Parathyroid adenoma (tissue), 2 donors: ENCODE measurements around the gene FBLN5.
"Not testable (repeated sequence)": the region's sequence is repeated elsewhere in the genome, so short reads cannot be mapped to it uniquely, and the experiment has no call there.

ENCODE experiments used
- H2AFZ ChIP-seq: fragments of 300-600 bp; sonication (generic); one replicate; pipeline ENCODE4 v1.7.0; 2017; ENCODE audit warnings: antibody characterized with exemption, mild to moderate bottlenecking
- H3K27ac ChIP-seq: fragments of 300-600 bp; sonication (generic); one replicate; pipeline ENCODE4 v1.7.0; 2017
- H3K27me3 ChIP-seq: fragments of 300-600 bp; sonication (generic); one replicate; pipeline ENCODE4 v1.7.0; 2017; ENCODE audit warnings: low read length; ENCODE audit not compliant: control insufficient read depth, insufficient read depth
- H3K36me3 ChIP-seq: fragments of 300-600 bp; sonication (generic); one replicate; pipeline ENCODE4 v1.7.0; 2017; ENCODE audit warnings: low read length; ENCODE audit not compliant: control insufficient read depth, insufficient read depth
- H3K4me1 ChIP-seq: fragments of 300-600 bp; sonication (generic); one replicate; pipeline ENCODE4 v1.7.0; 2017; ENCODE audit warnings: control low read depth
- H3K4me2 ChIP-seq: fragments of 300-600 bp; sonication (generic); one replicate; pipeline ENCODE4 v1.7.0; 2017; ENCODE audit warnings: low read length
- H3K4me3 ChIP-seq: fragments of 300-600 bp; sonication (generic); one replicate; pipeline ENCODE4 v1.7.0; 2017; ENCODE audit warnings: low read depth, low read length
- H3K79me2 ChIP-seq: fragments of 300-600 bp; sonication (generic); one replicate; pipeline ENCODE4 v1.7.0; 2017; ENCODE audit warnings: control low read depth
- H3K9ac ChIP-seq: fragments of 300-600 bp; sonication (generic); one replicate; pipeline ENCODE4 v1.7.0; 2017; ENCODE audit warnings: mild to moderate bottlenecking
- H3K9me3 ChIP-seq: fragments of 300-600 bp; sonication (generic); one replicate; pipeline ENCODE4 v1.7.0; 2017; ENCODE audit warnings: low read length; ENCODE audit not compliant: control insufficient read depth
- CTCF ChIP-seq: fragments of 300-600 bp; sonication (generic); IDR thresholded peaks from one replicate; pipeline ENCODE4 v1.7.0; 2017; ENCODE audit warnings: antibody characterized with exemption, mild to moderate bottlenecking
- donor health status: primary hyperparathyroidism.

FBLN5 gene

GRCh38 chr14:91899213-91899612 lies 48.3 kb downstream of the FBLN5 start:
- Histone ChIP-seq H2AFZ (no peak overlapping the region), H3K27me3 (no peaks in the 10 kb centered on the region), H3K4me2 (no peak overlapping the region), H3K27ac (no peak overlapping the region), H3K9me3 (no peaks in the 10 kb centered on the region), H3K9ac (no peak overlapping the region), H3K36me3 (no peaks in the 10 kb centered on the region), H3K79me2 (no peaks in the 10 kb centered on the region), H3K4me1 (peaks cover 12% of the 10 kb centered on the region), H3K4me3 (no peak overlapping the region)
- TF ChIP-seq CTCF = peak; percentile 49

- H3K4me1 ChIP-seq = peaks cover 12% of the 10 kb centered on the region
- no peak overlapping the region for H3K27ac ChIP-seq
- no peak overlapping the region for H3K4me3 ChIP-seq
Measured at GRCh38 chr14:91898372-91898771, 49.1 kb downstream of the FBLN5 start.

GRCh38 chr14:91897716-91898115 lies 49.8 kb downstream of the FBLN5 start:
- peaks cover 12% of the 10 kb centered on the region for H3K4me1 ChIP-seq
- H3K27ac ChIP-seq, H3K9me3 ChIP-seq: not testable (repeated sequence)

More at GRCh38 chr14:91898372-91898771, 49.1 kb downstream of the FBLN5 start:
- Histone ChIP-seq H2AFZ (no peak overlapping the region), H3K9me3 (no peaks in the 10 kb centered on the region), H3K4me2 (no peak overlapping the region), H3K9ac (no peak overlapping the region), H3K27me3 (no peaks in the 10 kb centered on the region), H3K36me3 (no peaks in the 10 kb centered on the region), H3K79me2 (no peaks in the 10 kb centered on the region)
- no peak for TF ChIP-seq CTCF

GRCh38 chr14:91897106-91897701 lies 50.3 kb downstream of the FBLN5 start:
- Histone ChIP-seq H2AFZ (peak overlapping the region; percentile 64), H3K4me1 (peaks cover 12% of the 10 kb centered on the region), H3K27me3 (no peaks in the 10 kb centered on the region), H3K27ac (no peak overlapping the region), H3K36me3 (no peaks in the 10 kb centered on the region), H3K4me2 (no peak overlapping the region), H3K9ac (no peak overlapping the region), H3K4me3 (no peak overlapping the region), H3K9me3 (no peaks in the 10 kb centered on the region), H3K79me2 (no peaks in the 10 kb centered on the region)
- TF ChIP-seq CTCF = no peak

More at GRCh38 chr14:91897716-91898115, 49.8 kb downstream of the FBLN5 start:
- H3K36me3 ChIP-seq, H3K79me2 ChIP-seq, H3K4me3 ChIP-seq, H3K4me2 ChIP-seq, H3K9ac ChIP-seq, H3K27me3 ChIP-seq: not testable (repeated sequence)
- H2AFZ ChIP-seq = peak overlapping the region; percentile 64

- Histone ChIP-seq H3K4me2 (no peak overlapping the region), H3K27ac (no peak overlapping the region), H2AFZ (no peak overlapping the region), H3K79me2 (no peaks in the 10 kb centered on the region), H3K9me3 (no peaks in the 10 kb centered on the region), H3K27me3 (no peaks in the 10 kb centered on the region), H3K4me1 (peaks cover 12% of the 10 kb centered on the region), H3K36me3 (no peaks in the 10 kb centered on the region), H3K4me3 (no peak overlapping the region), H3K9ac (no peak overlapping the region)
- TF ChIP-seq CTCF = no peak
Measured at GRCh38 chr14:91896419-91896818, 51.1 kb downstream of the FBLN5 start.
